ENCODE measurements around the gene TRIM3. TPM values are rescaled to one million over a fixed set of nuclear protein-coding genes. Genes with fewer than 3 reads are reported as not detected.

The TRIM3 gene
- total RNA-seq, 1 donor from 2014 or later = 30.3 TPM

DNA sequence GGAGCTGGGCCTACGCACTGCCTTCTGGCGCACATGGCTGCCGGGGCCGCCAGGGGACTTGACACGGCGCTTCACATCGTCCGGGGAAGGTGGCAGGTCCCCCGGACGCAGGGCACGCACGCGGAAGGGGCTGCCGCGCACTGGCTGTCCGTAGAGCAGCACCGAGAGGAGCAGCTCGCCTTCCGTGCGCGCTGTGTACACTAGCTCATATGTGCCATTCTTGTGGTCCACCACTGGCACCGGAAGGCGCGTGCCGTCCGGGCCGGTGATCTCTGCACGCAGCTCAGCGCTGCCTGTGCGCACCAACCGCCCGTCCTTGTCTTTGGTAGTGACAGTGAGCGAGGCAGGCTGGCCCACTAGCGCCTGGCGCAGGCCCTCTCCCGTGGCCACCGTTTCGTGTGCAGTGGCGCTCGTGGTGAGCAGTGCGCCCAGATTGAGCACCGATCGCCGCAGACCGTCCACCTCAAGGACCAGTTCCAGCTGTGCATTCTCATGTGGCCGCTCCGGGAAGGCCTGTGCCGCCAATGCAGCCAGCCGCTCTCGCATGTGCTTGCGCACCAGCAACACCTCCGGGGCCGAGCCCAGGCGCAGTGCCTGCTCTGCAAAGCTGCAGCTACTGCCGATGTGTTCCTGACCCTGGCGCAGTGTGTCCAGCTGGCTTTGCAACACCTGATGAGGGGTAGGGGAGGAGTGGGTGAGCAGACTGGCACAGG, 17.2 kb downstream of the TRIM3 start:
- Mint-ChIP-seq H3K27ac (no peak overlapping the region), H3K4me3 (no peak overlapping the region), H3K36me3 (no peaks in the 10 kb centered on the region), H3K27me3 (ENCODE audit: low read depth) (no peaks in the 10 kb centered on the region), H3K9me3 (no peaks in the 10 kb centered on the region), H3K4me1 (peaks cover 4% of the 10 kb centered on the region)
- no peak for DNase-seq (ENCODE audit: low spot score in 2 of 2, unreplicated experiment in 2 of 2)
- TF ChIP-seq, protein P1, sequence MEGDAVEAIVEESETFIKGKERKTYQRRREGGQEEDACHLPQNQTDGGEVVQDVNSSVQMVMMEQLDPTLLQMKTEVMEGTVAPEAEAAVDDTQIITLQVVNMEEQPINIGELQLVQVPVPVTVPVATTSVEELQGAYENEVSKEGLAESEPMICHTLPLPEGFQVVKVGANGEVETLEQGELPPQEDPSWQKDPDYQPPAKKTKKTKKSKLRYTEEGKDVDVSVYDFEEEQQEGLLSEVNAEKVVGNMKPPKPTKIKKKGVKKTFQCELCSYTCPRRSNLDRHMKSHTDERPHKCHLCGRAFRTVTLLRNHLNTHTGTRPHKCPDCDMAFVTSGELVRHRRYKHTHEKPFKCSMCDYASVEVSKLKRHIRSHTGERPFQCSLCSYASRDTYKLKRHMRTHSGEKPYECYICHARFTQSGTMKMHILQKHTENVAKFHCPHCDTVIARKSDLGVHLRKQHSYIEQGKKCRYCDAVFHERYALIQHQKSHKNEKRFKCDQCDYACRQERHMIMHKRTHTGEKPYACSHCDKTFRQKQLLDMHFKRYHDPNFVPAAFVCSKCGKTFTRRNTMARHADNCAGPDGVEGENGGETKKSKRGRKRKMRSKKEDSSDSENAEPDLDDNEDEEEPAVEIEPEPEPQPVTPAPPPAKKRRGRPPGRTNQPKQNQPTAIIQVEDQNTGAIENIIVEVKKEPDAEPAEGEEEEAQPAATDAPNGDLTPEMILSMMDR (IDR thresholded peaks at IDR 0.05; ENCODE audit: unreplicated experiment) = no peak

DNA sequence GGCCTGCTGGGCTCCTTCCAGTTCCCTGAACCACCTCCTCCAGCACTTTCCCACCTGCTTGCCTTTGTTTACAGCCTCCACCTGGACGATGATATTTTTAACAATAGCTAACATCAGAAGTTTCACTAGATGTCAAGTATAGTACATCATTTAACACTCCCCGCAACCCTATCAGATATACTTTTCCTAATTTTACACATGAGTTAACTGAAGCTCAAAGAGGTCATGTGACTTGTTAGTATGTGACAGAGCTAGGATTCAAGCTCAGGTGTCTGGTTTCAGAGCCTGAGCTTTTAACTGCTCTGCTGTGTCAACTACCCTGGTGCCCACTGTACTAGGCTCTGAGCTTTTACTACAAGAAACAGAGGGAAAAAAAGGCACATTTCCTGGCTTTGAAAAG, 18.7 kb downstream of the TRIM3 start:
- Mint-ChIP-seq H3K4me3 (no peak overlapping the region), H3K4me1 (peaks cover 4% of the 10 kb centered on the region), H3K27ac (no peak overlapping the region), H3K27me3 (ENCODE audit: low read depth) (no peaks in the 10 kb centered on the region), H3K36me3 (no peaks in the 10 kb centered on the region), H3K9me3 (no peaks in the 10 kb centered on the region)
- TF ChIP-seq, protein P1 (IDR thresholded peaks at IDR 0.05; ENCODE audit: unreplicated experiment) = no peak
- DNase-seq (ENCODE audit: low spot score in 2 of 2, unreplicated experiment in 2 of 2) = no peak

DNA sequence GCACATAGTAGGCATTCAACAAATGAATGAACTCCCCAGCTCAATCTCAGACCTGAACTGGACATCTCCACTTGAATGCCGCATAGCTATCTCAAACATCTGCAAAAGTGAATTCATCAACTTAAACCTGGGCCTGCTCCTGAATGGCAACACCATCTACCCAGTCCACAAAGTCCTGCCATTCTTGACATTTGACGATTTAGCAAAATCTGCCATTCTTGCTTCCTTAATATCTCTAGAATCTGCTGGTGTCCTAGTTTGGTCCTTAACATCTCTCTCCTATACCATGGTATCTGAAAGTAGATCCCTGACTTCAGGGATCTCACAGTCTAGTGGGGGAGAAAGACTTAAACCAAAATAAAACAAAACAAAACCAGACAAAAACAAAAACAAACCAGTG, 20.6 kb downstream of the TRIM3 start:
- DNase-seq (ENCODE audit: low spot score in 2 of 2, unreplicated experiment in 2 of 2) = no peak
- Mint-ChIP-seq H3K36me3 (no peaks in the 10 kb centered on the region), H3K4me1 (peaks cover under 1% of the 10 kb centered on the region), H3K27ac (no peak overlapping the region), H3K4me3 (no peak overlapping the region), H3K9me3 (no peaks in the 10 kb centered on the region), H3K27me3 (ENCODE audit: low read depth) (no peaks in the 10 kb centered on the region)
- TF ChIP-seq, protein P1 (IDR thresholded peaks at IDR 0.05; ENCODE audit: unreplicated experiment) = no peak

DNA sequence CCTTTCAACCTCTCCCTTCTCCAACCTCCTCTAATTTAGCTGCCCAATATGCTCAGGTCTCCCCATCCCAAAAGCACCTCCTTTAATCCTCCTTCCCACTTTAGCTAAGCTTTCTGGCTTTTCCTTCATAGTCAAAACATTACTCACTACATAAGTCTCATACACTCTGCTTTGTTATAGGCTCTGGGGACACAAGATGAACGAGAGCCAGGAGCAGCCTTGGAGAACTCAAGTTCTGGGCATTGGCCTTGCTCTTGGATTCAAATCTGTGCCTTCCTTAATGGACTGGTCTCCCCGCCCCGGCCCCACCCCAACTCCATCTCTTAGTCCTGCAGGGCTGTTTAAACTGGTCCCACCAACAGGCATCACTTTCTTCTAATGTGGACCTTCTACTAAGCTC, 21.5 kb downstream of the TRIM3 start:
- H3K4me1 Mint-ChIP-seq = no peaks in the 10 kb centered on the region
- DNase-seq (ENCODE audit: low spot score in 2 of 2, unreplicated experiment in 2 of 2) = no peak

DNA sequence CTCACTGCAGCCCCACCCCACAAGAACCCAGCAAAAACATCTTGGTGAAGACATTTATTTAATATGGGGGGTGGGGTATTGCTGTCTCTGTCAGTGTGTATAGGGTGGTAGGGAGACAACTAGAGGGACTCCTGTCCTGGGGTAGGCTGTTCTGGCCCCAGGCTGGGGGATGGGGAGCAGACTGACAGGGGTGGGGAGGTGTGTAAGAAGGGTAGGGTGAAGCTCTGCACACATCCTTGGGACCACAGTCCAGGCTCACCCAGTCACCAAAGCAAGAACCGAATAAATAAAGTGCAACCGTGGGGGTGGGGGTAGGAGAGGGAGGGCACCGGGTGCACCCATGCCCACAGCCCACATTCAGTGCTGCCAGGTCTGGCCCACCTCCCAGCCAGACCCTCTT, 25.2 kb downstream of the TRIM3 start:
- Mint-ChIP-seq H3K27me3 (ENCODE audit: low read depth) (no peaks in the 10 kb centered on the region), H3K4me3 (no peak overlapping the region), H3K4me1 (no peaks in the 10 kb centered on the region), H3K36me3 (no peaks in the 10 kb centered on the region), H3K9me3 (no peaks in the 10 kb centered on the region), H3K27ac (no peak overlapping the region)
- no peak for DNase-seq (ENCODE audit: low spot score in 2 of 2, unreplicated experiment in 2 of 2)
- TF ChIP-seq, protein P1 (IDR thresholded peaks at IDR 0.05; ENCODE audit: unreplicated experiment) = no peak

More for the DNA sequence above, 21.5 kb downstream of the TRIM3 start:
- TF ChIP-seq, protein P1 (IDR thresholded peaks at IDR 0.05; ENCODE audit: unreplicated experiment) = no peak
- Mint-ChIP-seq H3K9me3 (no peaks in the 10 kb centered on the region), H3K4me3 (no peak overlapping the region), H3K27me3 (ENCODE audit: low read depth) (no peaks in the 10 kb centered on the region), H3K36me3 (no peaks in the 10 kb centered on the region), H3K27ac (no peak overlapping the region)

Data from mesothelial cell of epicardium (in vitro differentiated cells).